Parathyroid adenoma (tissue), 2 donors: Measurements from ENCODE around the gene C13orf46.
"Not testable (repeated sequence)": the region's sequence is repeated elsewhere in the genome, so short reads cannot be mapped to it uniquely, and the experiment has no call there.

ENCODE experiments used
- H2AFZ ChIP-seq: fragments of 300-600 bp; sonication (generic); one replicate; pipeline ENCODE4 v1.7.0; 2017; ENCODE audit warnings: antibody characterized with exemption, mild to moderate bottlenecking
- H3K27ac ChIP-seq: fragments of 300-600 bp; sonication (generic); one replicate; pipeline ENCODE4 v1.7.0; 2017
- H3K27me3 ChIP-seq: fragments of 300-600 bp; sonication (generic); one replicate; pipeline ENCODE4 v1.7.0; 2017; ENCODE audit warnings: low read length; ENCODE audit not compliant: control insufficient read depth, insufficient read depth
- H3K36me3 ChIP-seq: fragments of 300-600 bp; sonication (generic); one replicate; pipeline ENCODE4 v1.7.0; 2017; ENCODE audit warnings: low read length; ENCODE audit not compliant: control insufficient read depth, insufficient read depth
- H3K4me1 ChIP-seq: fragments of 300-600 bp; sonication (generic); one replicate; pipeline ENCODE4 v1.7.0; 2017; ENCODE audit warnings: control low read depth
- H3K4me2 ChIP-seq: fragments of 300-600 bp; sonication (generic); one replicate; pipeline ENCODE4 v1.7.0; 2017; ENCODE audit warnings: low read length
- H3K4me3 ChIP-seq: fragments of 300-600 bp; sonication (generic); one replicate; pipeline ENCODE4 v1.7.0; 2017; ENCODE audit warnings: low read depth, low read length
- H3K79me2 ChIP-seq: fragments of 300-600 bp; sonication (generic); one replicate; pipeline ENCODE4 v1.7.0; 2017; ENCODE audit warnings: control low read depth
- H3K9ac ChIP-seq: fragments of 300-600 bp; sonication (generic); one replicate; pipeline ENCODE4 v1.7.0; 2017; ENCODE audit warnings: mild to moderate bottlenecking
- H3K9me3 ChIP-seq: fragments of 300-600 bp; sonication (generic); one replicate; pipeline ENCODE4 v1.7.0; 2017; ENCODE audit warnings: low read length; ENCODE audit not compliant: control insufficient read depth
- TF ChIP-seq, protein P1 (sequence below): fragments of 300-600 bp; sonication (generic); IDR thresholded peaks from one replicate; pipeline ENCODE4 v1.7.0; 2017; ENCODE audit warnings: antibody characterized with exemption, mild to moderate bottlenecking
- donor health status: primary hyperparathyroidism.

Gene C13orf46

GRCh38 chr13:114020750-114021463, 47.0 kb upstream of the C13orf46 start:
- H3K4me1 ChIP-seq, result no peaks in the 10 kb centered on the region
- no peak overlapping the region for H3K27ac ChIP-seq
- no peak overlapping the region for H2AFZ ChIP-seq
- no peaks in the 10 kb centered on the region for H3K36me3 ChIP-seq
- H3K27me3 ChIP-seq, result no peaks in the 10 kb centered on the region
- TF ChIP-seq, protein P1, sequence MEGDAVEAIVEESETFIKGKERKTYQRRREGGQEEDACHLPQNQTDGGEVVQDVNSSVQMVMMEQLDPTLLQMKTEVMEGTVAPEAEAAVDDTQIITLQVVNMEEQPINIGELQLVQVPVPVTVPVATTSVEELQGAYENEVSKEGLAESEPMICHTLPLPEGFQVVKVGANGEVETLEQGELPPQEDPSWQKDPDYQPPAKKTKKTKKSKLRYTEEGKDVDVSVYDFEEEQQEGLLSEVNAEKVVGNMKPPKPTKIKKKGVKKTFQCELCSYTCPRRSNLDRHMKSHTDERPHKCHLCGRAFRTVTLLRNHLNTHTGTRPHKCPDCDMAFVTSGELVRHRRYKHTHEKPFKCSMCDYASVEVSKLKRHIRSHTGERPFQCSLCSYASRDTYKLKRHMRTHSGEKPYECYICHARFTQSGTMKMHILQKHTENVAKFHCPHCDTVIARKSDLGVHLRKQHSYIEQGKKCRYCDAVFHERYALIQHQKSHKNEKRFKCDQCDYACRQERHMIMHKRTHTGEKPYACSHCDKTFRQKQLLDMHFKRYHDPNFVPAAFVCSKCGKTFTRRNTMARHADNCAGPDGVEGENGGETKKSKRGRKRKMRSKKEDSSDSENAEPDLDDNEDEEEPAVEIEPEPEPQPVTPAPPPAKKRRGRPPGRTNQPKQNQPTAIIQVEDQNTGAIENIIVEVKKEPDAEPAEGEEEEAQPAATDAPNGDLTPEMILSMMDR, result no peak
- H3K9me3 ChIP-seq, result no peaks in the 10 kb centered on the region
- H3K9ac ChIP-seq, result no peak overlapping the region
- no peak overlapping the region for H3K4me2 ChIP-seq
- no peaks in the 10 kb centered on the region for H3K79me2 ChIP-seq
- no peak overlapping the region for H3K4me3 ChIP-seq

- H3K9ac ChIP-seq, H2AFZ ChIP-seq, H3K27ac ChIP-seq, H3K4me3 ChIP-seq, H3K4me1 ChIP-seq, H3K9me3 ChIP-seq, H3K36me3 ChIP-seq, H3K27me3 ChIP-seq, H3K79me2 ChIP-seq, H3K4me2 ChIP-seq: not testable (repeated sequence)
These were observed 46.3 kb upstream of the C13orf46 start for GRCh38 chr13:114020134-114020533.

DNA sequence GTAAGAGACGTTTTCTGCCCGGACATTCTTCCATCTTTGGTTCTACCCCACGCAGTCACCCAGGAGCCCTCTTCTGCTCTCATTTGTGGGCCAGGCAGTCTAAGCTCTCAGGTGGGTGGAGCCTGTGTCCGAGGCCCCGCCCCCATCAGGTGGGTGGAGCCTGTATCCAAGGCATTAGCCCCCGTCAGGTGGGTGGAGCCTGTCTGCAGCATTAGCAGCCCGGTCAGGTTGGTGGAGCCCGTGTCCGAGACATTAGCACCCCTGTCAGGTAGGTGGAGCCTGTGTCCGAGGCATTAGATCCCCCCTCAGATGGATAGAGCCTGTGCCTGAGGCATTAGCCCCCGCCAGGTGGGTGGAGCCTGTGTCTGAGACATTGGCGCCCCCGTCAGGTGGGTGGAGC, 45.5 kb upstream of the C13orf46 start:
- Histone ChIP-seq H3K4me1 (no peaks in the 10 kb centered on the region), H3K36me3 (no peaks in the 10 kb centered on the region), H3K9me3 (no peaks in the 10 kb centered on the region), H2AFZ (no peak overlapping the region), H3K9ac (no peak overlapping the region), H3K4me2 (no peak overlapping the region), H3K79me2 (no peaks in the 10 kb centered on the region), H3K27ac (no peak overlapping the region), H3K4me3 (no peak overlapping the region), H3K27me3 (no peaks in the 10 kb centered on the region)
- TF ChIP-seq, protein P1, result no peak

DNA sequence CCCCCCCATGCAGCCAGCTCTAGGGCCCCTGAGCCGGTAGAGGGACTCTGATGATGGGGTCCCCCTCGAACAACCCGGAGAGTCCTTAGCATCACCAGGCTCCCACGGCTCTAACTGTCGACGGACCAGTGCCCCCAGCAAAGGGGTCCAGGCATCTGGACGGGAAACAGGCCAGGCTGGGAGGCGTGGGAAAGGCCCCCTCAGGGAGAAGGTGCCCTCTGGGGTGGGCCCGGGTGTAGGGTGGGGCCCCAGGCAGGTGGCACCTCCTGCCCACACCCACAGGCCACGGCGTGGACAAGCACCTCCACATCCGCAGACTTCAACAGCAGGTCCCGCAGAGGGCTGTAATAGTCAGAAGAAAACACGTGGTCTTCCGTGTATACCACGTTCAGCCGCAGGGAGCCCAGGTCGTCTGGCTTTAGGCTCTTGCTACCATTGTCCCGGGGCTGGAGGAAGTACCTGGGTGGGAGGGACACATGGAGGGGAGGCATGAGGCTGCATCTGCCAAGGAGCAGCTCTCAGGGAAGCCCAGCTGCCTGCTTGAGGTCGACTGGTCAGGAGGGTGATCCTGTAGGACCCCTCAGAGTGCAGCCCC, 44.7 kb upstream of the C13orf46 start:
- no peak overlapping the region for H3K27ac ChIP-seq
- H3K27me3 ChIP-seq, result no peaks in the 10 kb centered on the region
- H3K36me3 ChIP-seq, result no peaks in the 10 kb centered on the region
- no peak overlapping the region for H3K9ac ChIP-seq
- H3K4me2 ChIP-seq, result no peak overlapping the region
- H3K4me3 ChIP-seq, result no peak overlapping the region
- no peak overlapping the region for H2AFZ ChIP-seq
- H3K9me3 ChIP-seq, result no peaks in the 10 kb centered on the region
- no peaks in the 10 kb centered on the region for H3K4me1 ChIP-seq
- no peaks in the 10 kb centered on the region for H3K79me2 ChIP-seq
- TF ChIP-seq, protein P1, result no peak

DNA sequence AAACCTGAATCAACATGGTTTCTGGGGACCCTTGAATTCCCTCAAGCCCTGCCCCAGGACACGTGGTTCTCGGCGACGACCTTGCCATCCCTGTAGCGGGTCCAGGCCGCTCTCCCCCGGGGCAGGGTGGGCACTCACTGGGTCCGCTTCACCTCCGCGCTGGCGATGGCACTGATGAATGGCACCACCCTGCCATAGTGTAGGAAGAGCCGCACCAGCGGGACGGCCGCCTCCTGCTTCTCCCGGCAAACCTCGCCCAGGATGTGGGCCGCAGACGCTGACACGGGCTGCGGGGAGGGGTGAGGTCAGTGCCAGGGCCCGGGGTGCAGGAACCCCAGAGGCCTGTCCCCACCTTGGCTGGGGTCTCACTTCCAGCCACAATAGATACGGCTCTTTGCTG, 44.1 kb upstream of the C13orf46 start:
- TF ChIP-seq, protein P1, result no peak
- Histone ChIP-seq H3K27ac (no peak overlapping the region), H3K4me3 (no peak overlapping the region), H3K4me1 (no peaks in the 10 kb centered on the region), H3K36me3 (no peaks in the 10 kb centered on the region), H3K9me3 (no peaks in the 10 kb centered on the region), H3K27me3 (no peaks in the 10 kb centered on the region), H2AFZ (no peak overlapping the region), H3K9ac (no peak overlapping the region), H3K4me2 (no peak overlapping the region), H3K79me2 (no peaks in the 10 kb centered on the region)
